GM19025 (cell line): ENCODE data around the gene NAV2.

Experiments used
- ATAC-seq: cut with Tn5 transposase; IDR thresholded peaks from one replicate; pipeline ENCODE4 v1.9.1; 2021; ENCODE audit warnings: mild to moderate bottlenecking, low read depth, moderate library complexity; ENCODE audit not compliant: unreplicated experiment

The NAV2 gene

DNA sequence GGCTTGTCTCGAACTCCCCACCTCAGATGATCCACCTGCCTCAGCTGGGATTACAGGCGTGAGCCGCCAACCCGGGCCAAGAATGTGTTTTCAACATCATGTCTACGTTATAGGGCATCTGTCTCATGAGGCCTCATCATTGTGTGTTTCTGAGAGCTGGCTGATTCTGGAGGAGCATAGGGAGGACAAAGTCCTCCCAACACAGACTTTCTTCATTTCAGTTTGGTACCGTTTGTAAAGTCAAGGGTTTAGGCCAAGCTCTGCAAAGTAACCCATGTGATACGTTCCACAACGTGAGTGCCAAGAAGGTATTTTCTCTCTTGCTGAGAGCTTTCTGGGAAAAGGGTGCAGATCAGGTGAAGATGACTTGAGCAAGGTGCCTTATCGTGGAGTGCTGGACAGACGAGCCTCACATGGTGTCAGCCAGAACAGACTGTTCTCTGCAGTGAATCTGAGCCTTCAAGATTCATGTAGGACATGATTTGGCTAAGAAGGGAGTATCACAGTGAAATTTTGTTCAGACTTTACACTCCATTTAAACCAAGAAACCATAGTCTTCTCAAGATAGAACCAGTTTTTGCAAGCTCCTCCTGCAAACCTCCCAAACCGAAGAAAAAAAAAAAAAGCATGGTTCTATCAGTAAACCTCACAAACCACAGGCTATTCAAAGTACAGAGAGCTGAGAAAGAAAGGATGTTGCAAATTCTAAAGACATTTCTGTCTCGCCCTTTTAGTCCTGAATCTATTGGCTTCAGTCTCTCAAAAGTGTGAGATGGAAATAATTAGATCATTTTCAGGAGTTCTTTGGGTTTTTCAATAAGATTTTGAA lies 376.0 kb downstream of the NAV2 start:
- ATAC-seq, result no peak

DNA sequence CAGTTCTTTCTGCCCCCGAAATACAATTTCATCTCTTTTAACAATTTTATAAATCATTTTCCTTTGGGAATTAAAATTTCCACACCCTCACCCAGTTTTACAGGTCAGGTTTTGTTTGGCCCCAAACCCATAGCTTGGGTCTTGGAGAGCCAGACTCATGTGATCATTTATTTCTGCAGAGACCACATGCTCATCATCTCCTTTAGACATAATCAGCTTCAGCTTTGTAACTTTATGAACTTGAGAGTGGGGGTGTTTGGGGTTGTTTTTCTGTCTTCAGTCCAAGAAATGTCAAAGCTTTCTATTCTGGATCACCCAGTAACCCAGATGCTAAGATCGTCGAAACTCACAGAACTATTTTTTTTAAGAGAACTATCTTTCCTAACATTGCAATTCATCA lies 376.7 kb downstream of the NAV2 start:
- no peak for ATAC-seq

- no peak for ATAC-seq
Observed at GRCh38 chr11:20089796-20090653, 377.4 kb downstream of the NAV2 start.

GRCh38 chr11:20090654-20091374 lies 378.2 kb downstream of the NAV2 start:
- ATAC-seq, result no peak

- no peak for ATAC-seq
Observed at GRCh38 chr11:20093775-20094174, 381.1 kb downstream of the NAV2 start.

DNA sequence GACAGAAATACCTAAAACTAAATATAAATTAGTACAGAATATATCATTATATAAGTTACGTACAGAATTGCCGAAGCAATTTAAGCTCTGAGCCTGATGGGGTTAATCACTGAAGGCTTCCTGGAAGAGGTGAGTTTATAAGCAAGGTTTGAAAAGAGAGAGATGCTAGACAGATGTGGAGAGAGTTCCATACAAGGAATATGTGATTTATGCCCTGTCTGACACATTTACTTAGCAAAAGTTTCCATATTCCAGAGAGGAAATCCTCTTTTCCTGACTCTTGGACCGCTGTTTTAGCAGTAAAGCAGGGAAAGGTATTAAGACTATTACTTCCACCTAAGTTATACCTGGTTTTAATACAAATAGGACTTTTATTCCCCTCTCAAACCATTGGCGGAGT lies 382.6 kb downstream of the NAV2 start:
- ATAC-seq, result no peak

DNA sequence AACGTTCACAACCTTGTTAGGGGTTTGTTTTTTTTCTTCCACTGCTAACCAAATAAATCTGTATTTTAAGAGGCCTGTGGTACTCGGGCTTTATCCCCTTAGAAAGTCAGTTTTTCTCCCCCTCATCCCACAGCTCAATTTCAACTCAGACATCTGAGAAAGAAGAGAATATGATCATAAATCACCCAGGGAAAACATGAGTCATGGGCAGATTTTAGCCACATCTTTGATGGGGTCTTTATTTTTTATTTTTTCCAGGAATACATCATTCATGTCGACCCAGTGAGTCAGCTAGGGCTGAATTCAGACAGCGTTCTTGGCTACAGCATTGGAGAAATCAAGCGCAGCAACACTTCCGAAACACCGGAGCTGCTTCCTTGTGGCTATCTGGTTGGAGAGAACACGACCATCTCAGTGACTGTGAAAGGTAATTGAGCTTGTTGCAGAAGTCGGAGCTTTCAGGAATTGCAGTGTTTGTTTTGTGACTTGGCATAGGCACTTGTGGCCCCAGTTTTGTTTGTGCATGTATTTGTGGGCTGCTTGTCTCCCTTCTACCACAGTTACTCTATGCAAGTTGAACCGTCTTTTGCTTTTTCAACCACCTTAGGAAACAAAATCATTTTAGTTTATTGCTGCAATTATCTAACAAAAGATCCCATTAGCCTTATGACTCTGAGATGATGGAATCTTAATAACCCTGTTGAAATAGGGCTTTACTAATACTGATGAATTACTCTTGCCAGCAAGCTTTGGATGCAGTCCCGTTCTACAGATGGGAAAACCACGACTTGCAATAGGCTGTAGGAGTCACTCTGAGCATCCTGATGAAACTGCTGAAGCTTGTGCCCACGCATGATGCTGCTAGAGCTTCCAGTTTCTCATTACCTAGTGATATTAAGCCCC lies 384.9 kb downstream of the NAV2 start:
- no peak for ATAC-seq

- ATAC-seq, result no peak
Observed at GRCh38 chr11:20099527-20099926, 386.9 kb downstream of the NAV2 start.

DNA sequence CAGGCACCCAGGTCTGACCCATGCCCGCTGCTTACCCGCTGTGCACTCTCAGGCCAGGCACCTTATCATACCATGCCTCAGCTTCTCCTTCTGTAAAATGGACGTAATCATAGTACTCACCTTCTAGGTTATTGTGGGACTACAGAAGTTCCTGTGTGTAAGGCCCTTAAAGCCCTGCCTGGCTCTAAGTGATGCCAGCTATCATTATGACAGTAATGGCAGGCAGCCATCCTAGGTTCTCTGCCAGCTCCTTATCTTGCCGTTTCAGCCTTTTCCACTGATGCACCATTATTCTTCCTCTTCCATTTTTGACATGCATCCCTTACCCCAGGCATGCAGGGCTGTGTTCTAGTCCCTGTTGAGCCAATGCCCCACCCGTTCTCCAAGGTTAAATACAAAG lies 389.8 kb downstream of the NAV2 start:
- no peak for ATAC-seq

DNA sequence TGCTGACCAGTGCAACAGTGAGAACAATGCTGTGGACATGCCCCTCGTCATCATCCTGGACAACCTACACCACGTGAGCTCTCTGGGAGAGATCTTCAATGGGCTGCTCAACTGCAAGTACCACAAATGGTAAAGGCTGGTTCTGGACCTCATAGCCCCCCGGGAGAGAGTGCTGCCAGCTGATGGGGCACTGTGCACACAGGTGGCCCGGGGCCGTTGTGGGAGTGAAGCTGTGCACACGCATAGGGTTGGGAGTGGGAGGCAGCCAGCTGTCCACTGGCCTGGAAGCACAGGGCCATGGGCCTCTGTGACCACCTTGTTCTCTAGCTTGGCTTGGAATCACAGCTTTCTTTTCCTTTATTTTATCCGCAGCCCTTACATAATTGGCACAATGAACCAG lies 390.6 kb downstream of the NAV2 start:
- ATAC-seq, result no peak

DNA sequence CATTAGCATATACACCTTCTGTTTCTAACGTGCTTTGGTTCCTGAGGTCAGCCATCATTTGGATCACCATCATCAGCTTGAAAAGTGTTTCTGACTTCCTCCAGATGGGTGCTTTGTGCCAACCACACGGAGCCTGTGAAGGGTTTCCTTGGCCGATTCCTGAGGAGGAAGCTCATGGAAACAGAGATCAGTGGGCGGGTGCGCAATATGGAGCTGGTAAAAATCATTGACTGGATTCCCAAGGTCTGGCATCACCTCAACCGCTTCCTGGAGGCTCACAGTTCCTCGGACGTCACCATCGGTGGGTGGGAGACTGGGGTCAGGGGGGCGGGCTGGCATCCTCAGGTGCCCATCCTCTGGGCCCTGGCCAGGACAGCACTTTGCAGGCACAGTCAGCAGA lies 392.8 kb downstream of the NAV2 start:
- no peak for ATAC-seq

GRCh38 chr11:20109731-20110445 lies 397.3 kb downstream of the NAV2 start:
- no peak for ATAC-seq

DNA sequence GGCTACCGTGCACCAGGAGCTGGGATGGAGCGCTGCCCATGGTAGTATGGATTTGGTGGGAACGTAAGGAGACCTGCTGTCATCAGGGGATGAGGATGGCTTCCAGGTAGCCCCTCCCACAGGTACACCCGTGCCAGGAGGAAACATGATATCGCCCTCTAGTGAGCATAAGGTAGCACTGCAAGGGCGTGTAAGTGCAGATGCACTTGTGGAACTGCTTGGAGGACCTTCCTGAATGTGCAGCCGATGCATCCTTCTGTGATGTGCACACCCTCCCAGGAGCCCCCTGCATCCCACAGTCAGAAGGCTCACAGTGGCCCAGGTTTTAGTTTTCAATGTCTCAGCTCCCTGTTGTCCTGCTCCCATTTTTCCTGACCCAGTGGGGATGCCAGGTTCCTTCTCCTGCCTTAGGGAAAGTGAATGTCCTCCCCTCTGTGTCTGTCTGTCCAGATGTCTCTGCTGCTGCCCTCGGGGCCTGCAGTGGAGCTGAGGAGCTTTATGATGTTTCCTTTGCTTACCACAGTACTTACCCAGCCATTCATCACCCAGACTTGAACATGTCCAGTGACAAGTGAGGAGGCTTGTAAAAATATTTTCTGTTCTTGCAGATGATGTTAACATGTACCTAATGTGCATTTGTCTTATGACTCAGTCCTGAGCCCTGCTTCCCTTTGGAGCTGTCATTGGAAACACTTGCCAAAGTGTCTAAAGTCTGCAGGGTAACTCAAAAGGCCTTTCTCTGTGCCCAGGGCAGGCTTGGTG lies 398.5 kb downstream of the NAV2 start:
- ATAC-seq, result peak; percentile 76

DNA sequence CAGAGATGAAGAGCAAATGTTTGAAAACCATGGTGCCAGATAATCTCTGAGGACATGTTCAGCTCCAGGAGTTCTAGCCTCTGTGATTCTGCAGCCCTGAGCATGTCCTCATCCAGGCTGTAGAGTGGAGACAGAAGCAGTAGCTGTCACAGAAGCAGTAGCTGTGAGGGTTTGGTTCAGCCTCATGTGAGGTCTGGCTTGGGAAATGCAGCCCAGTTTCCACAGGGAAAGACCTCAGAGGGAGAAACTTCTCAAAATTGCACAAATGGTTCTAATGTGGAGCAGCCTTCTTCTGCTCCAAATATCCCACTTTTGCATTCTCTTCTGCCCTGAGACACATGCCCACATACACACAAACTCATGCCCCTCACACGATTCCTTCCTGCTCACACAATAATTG lies 399.2 kb downstream of the NAV2 start:
- no peak for ATAC-seq

GRCh38 chr11:20112291-20113148 lies 399.9 kb downstream of the NAV2 start:
- no peak for ATAC-seq

DNA sequence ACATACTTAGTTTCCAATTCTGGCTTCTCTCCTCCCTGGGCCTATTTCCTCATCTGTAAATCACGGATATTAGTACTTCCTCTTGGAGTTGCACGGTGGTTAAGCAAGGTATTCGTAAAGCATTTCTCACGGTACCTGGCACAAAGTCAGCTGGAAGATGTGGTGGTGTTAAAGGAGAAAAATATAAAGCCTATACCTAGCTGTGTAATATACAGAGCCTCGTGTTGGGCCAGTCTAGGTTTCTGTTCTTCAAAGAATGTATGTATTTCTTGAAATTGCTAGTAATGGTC lies 400.5 kb downstream of the NAV2 start:
- no peak for ATAC-seq

DNA sequence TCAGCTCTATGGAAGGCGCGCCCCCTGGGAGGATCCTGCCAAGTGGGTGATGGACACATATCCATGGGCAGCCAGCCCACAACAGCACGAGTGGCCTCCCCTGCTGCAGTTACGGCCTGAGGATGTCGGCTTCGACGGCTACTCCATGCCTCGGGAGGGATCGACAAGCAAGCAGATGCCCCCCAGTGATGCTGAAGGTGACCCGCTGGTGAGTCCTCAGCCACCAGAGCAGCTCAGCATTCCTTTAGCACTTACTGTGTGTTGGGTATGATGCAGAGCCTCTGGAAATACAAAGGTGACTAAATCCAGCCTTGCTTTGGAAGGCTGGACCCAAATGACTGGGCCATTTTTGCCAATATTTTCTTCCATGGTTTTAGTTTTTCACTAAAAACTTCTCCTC lies 402.0 kb downstream of the NAV2 start:
- ATAC-seq, result no peak

DNA sequence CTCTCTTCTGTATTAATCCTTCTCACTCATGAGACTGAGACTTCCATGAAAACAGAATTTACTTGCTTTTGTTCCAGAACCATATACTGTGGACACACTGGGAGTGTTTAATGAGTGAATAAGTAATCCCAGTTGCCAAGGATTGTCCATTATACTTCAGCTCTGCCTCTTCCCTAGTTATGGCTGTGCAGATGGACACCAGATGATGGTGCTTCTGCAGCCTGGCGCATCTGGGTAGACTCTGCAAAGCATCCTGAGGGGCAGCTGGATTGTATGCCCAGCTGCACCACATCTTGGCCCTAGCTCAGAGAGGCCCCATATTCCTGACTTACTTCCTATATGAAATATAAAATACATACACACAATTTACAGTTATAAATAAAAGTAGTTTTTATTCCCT lies 404.2 kb downstream of the NAV2 start:
- no peak for ATAC-seq
